Liver (tissue), 9 donors: Measurements from ENCODE around the gene LRRC36. TPM values are rescaled to one million over a fixed set of nuclear protein-coding genes. Genes with fewer than 3 reads are reported as not detected.

Experiments
- DNase-seq: peaks from one replicate; pipeline ENCODE4 v3.0.0-alpha.2; 2017; ENCODE audit warnings: low spot score
- H3K27ac ChIP-seq, 2 donors: one replicate each; pipeline ENCODE4 v1.7.0; 2013; ENCODE audit warnings: inconsistent platforms in 2 of 2, low read length in 2 of 2, control low read depth in 1 of 2, low read depth in 1 of 2, mild to moderate bottlenecking in 1 of 2
- H3K27me3 ChIP-seq, 4 donors: one replicate each; pipeline versions ENCODE4 v1.6.1 to v1.7.0; 2013; ENCODE audit warnings: low read length in 3 of 4, inconsistent platforms in 1 of 4, mild to moderate bottlenecking in 1 of 4, moderate library complexity in 1 of 4; ENCODE audit not compliant: control insufficient read depth in 4 of 4, insufficient read depth in 4 of 4
- H3K36me3 ChIP-seq, 4 donors: one replicate each; pipeline versions ENCODE4 v1.6.1 to v1.7.0; 2013; ENCODE audit warnings: low read length in 3 of 4, mild to moderate bottlenecking in 3 of 4, low read depth in 1 of 4, moderate library complexity in 1 of 4; ENCODE audit not compliant: control insufficient read depth in 4 of 4, insufficient read depth in 3 of 4
- H3K4me1 ChIP-seq, 4 donors: one replicate each; pipeline versions ENCODE4 v1.6.1 to v1.7.0; 2013; ENCODE audit warnings: low read length in 3 of 4, mild to moderate bottlenecking in 3 of 4, moderate library complexity in 1 of 4; ENCODE audit not compliant: control insufficient read depth in 4 of 4, insufficient read depth in 4 of 4
- H3K4me3 ChIP-seq, 3 donors: one replicate each; pipeline versions ENCODE4 v1.6.1 to v1.7.0; 2013; ENCODE audit warnings: low read length in 3 of 3, control low read depth in 1 of 3, low read depth in 1 of 3, mild to moderate bottlenecking in 1 of 3
- H3K9ac ChIP-seq, 2 donors: one replicate each; pipeline ENCODE4 v1.7.0; 2013; ENCODE audit warnings: low read length in 2 of 2, mild to moderate bottlenecking in 2 of 2, moderate library complexity in 2 of 2, control low read depth in 1 of 2, low read depth in 1 of 2
- H3K9me3 ChIP-seq, 4 donors: one replicate each; pipeline versions ENCODE4 v1.6.1 to v1.7.0; 2013; ENCODE audit warnings: low read length in 3 of 4; ENCODE audit not compliant: control insufficient read depth in 4 of 4
- CTCF ChIP-seq: fragments of 150-350 bp; IDR thresholded peaks from 2 replicates; pipeline ENCODE4 v1.5.1; 2017; ENCODE audit warnings: improper control_type of control experiment, low read depth, low read length; ENCODE audit not compliant: missing input control
- EGR1 ChIP-seq, 2 donors: IDR thresholded peaks; 2 replicates each; pipeline ENCODE4 v1.6.1; 2016 to 2018; ENCODE audit warnings: antibody characterized with exemption in 2 of 2, low read depth in 2 of 2
- FOXA1 ChIP-seq: IDR thresholded peaks from 2 replicates; pipeline ENCODE4 v1.6.1; 2016; ENCODE audit warnings: antibody characterized with exemption
- NR2F2 ChIP-seq: IDR thresholded peaks from 2 replicates; pipeline ENCODE4 v1.6.1; 2016; ENCODE audit warnings: antibody characterized with exemption
- RAD21 ChIP-seq, 2 donors: IDR thresholded peaks; 2 replicates each; pipeline ENCODE4 v1.6.1; 2016; ENCODE audit warnings: antibody characterized with exemption in 2 of 2, mild to moderate bottlenecking in 2 of 2
- SP1 ChIP-seq: IDR thresholded peaks from 2 replicates; pipeline ENCODE4 v1.6.1; 2018; ENCODE audit warnings: antibody characterized with exemption, mild to moderate bottlenecking
- TAF1 ChIP-seq: conservative IDR thresholded peaks from 2 replicates; pipeline ENCODE4 v1.6.1; 2016; ENCODE audit warnings: antibody characterized with exemption, mild to moderate bottlenecking
- WGBS: extraction: QIAGEN DNeasy Blood & Tissue Kit; methylation state at CpG from one replicate; pipeline ENCODE4 v1.1.7; 2013; 5-methylcytosine and 5-hydroxymethylcytosine counted together
- polyA plus RNA-seq, 2 donors: library from polyadenylated mRNA; stranded (reverse) in 1 of 2; unstranded in 1 of 2; fragments of 200-250 nt in 1 of 2; fragments of >200 nt in 1 of 2; fragmentation: Nextera tagmentation in 1 of 2; extraction: Ambion mirVana in 1 of 2; gene quantifications; one replicate each; pipeline versions ENCODE4 v1.2.1 to v1.2.3, GENCODE V29; 2013 to 2015
- total RNA-seq, 2 donors: library from RNA; depleted of rRNA; stranded (reverse); fragments of >200 nt; gene quantifications; one replicate each; pipeline ENCODE4 v1.2.3, GENCODE V29; 2014
- donor health status: healthy.
- donor health status: healthy.
- donor health status: healthy.
- donor health status: healthy.
- donor health status: healthy.

LRRC36 gene
- total RNA-seq (under 1 TPM in 1 of 2 donors, not detected in 1; 0.08 TPM), polyA plus RNA-seq (not detected)

DNA sequence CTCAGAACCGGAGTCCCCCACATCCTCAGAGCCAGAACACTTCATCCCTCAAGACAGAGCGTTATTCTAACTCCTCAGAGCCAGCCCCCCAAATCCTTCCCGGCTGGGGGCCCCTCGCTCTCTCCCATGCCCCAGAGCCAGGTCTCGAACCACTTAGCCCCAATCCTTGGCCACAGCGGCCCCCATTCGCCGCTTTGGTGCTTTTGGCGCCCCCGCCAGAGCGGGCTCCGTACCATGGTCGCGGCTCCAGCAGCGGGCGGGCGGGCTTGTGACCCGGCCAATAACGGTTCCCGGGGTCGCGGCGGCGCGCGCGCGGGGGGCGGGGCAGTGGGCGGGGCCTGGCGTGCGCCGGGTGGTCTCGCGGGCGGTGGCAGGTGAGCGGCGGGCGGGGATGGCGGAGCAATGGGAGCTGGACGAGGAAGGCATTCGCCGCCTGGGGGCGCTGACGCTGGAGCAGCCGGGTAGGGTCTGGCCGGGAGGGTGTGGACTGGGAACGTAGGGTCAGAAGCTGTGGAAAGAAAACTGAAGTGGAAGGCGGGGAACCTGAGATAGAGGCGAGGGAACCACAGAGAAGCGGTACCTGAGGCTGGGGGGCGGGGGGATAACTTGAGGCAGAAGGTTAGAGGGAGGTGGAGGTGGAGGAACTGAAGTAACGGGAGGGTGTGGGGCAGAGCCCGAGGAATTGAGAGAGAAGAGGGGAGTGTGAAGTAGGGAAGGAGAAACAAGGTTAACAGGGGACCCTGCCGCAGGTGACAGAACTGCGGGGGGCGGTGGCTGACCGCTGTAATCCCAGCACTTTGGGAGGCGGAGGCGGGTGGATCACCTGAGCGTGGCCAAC, at the start of gene LRRC36, which contains the start of gene KCTD19:
Gene LRRC36 (plus strand): TSS at position 344 of the 838 bp plus-strand sequence. CDS start 48 bp downstream, at position 392.
Gene KCTD19 (minus strand): TSS at position 270 of the 838 bp plus-strand sequence. CDS start 34 bp downstream, at position 236.
- peak within 1 kb of the TSS in 2 of 3 donors; percentile 17 to 42 for H3K4me3 ChIP-seq
- DNase-seq = peak; percentile 72
- H3K4me1 ChIP-seq = peaks cover 0 to 4% (median 3%) of the 10 kb centered on the region in 4 donors
- no peaks in the 10 kb centered on the region for H3K27me3 ChIP-seq
- no peaks in the 10 kb centered on the region for H3K9me3 ChIP-seq
- H3K27ac ChIP-seq = no peak within 1 kb of the TSS
- TF ChIP-seq RAD21 (IDR thresholded peaks at IDR 0.05) = peak in 1 of 2 donors; percentile 30
- no peak for TF ChIP-seq EGR1 (IDR thresholded peaks at IDR 0.05; ENCODE audit: low read depth in 2 of 2)
- peak; percentile 17 for TF ChIP-seq CTCF
- TF ChIP-seq TAF1 = no peak
- no peak within 1 kb of the TSS for H3K9ac ChIP-seq
- H3K36me3 ChIP-seq = no peaks in the 10 kb centered on the region
- 9% methylated on average over 61 of the region's 61 CpGs for WGBS

GRCh38 chr16:67277294-67277998, 49.2 kb upstream of the LRRC36 start:
- no peak for DNase-seq
- TF ChIP-seq FOXA1 (no peak), SP1 (no peak)
- Histone ChIP-seq H3K27me3 (no peaks in the 10 kb centered on the region), H3K27ac (no peak overlapping the region), H3K4me3 (no peak overlapping the region), H3K4me1 (no peaks in the 10 kb centered on the region), H3K36me3 (no peaks in the 10 kb centered on the region), H3K9ac (no peak overlapping the region), H3K9me3 (no peaks in the 10 kb centered on the region)
- 96% methylated on average over 4 of the region's 4 CpGs for WGBS

GRCh38 chr16:67277999-67278772, 48.4 kb upstream of the LRRC36 start:
- Histone ChIP-seq H3K27ac (no peak overlapping the region), H3K9ac (no peak overlapping the region), H3K9me3 (no peaks in the 10 kb centered on the region), H3K36me3 (no peaks in the 10 kb centered on the region), H3K27me3 (no peaks in the 10 kb centered on the region), H3K4me3 (no peak overlapping the region), H3K4me1 (no peaks in the 10 kb centered on the region)
- TF ChIP-seq NR2F2 (no peak), FOXA1 (no peak), SP1 (no peak)
- 80% methylated on average over 13 of the region's 13 CpGs for WGBS
- no peak for DNase-seq
